ENCODE data around the gene PHF2. TPM values are rescaled to one million over a fixed set of nuclear protein-coding genes. Genes with fewer than 3 reads are reported as not detected.

PHF2 gene
- total RNA-seq, 4 donors from 2014 or later, result 32.8 to 50.1 (median 33.0) TPM

- Histone ChIP-seq H3K4me3 (replicated peaks in 1 of 3) (no peak overlapping the region), H3K4me1 (peaks cover 17 to 25% of the 10 kb centered on the region in 2 donors), H3K9me3 (no peaks in the 10 kb centered on the region), H3K27ac (no peak overlapping the region), H3K36me3 (no peaks in the 10 kb centered on the region), H3K27me3 (no peaks in the 10 kb centered on the region)
- intact Hi-C loops (cut with DNase I), result no loop called here
- no peak for DNase-seq
- TF ChIP-seq POLR2A (IDR thresholded peaks at IDR 0.05), result no peak
- TF ChIP-seq, protein P1, sequence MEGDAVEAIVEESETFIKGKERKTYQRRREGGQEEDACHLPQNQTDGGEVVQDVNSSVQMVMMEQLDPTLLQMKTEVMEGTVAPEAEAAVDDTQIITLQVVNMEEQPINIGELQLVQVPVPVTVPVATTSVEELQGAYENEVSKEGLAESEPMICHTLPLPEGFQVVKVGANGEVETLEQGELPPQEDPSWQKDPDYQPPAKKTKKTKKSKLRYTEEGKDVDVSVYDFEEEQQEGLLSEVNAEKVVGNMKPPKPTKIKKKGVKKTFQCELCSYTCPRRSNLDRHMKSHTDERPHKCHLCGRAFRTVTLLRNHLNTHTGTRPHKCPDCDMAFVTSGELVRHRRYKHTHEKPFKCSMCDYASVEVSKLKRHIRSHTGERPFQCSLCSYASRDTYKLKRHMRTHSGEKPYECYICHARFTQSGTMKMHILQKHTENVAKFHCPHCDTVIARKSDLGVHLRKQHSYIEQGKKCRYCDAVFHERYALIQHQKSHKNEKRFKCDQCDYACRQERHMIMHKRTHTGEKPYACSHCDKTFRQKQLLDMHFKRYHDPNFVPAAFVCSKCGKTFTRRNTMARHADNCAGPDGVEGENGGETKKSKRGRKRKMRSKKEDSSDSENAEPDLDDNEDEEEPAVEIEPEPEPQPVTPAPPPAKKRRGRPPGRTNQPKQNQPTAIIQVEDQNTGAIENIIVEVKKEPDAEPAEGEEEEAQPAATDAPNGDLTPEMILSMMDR (IDR thresholded peaks at IDR 0.05), result no peak
- 93 to 100% methylated on average over 1 of the region's 1 CpG for WGBS, 2 donors
These were observed 33.8 kb downstream of the PHF2 start for GRCh38 chr9:93610206-93610605.

DNA sequence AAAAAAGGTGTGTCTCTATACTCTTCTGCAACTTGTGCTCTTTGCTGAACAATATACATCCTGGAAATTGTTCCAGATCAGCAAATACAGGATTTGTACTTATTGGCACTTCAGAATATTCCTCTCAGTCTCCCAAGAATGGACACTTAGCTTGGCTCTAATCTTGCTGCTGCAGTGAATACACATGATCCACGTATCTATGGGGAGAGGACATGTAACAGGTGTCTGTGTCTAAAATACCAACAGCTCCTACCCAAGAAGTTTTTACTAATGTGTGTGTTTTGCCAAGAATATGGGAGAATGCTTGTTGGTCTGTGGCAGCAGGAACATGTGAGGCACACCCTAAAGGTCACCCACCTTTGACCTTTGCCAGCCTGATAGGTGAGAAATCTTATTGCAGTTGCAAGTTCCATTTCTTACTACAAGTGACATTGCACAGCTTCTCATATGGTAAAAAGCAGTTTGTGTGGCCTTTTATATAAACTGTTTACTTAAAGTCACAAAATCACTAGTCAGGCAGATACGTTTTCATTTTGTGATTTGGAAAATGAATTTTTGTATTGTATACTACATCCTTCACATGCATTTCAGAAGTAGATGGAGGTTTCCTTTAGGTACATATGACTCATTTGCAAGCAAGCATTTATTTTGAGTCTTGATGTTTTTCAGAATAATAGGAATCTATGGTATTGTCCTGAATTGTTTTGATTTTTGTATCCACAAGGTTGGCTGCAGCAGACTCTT is 35.8 kb downstream of the PHF2 start:
- 48 to 49% methylated on average over 2 of the region's 2 CpGs for WGBS, 2 donors
- Histone ChIP-seq H3K27ac (no peak overlapping the region), H3K27me3 (no peaks in the 10 kb centered on the region), H3K36me3 (no peaks in the 10 kb centered on the region), H3K4me1 (peaks cover 20 to 30% of the 10 kb centered on the region in 2 donors), H3K4me3 (replicated peaks in 1 of 3) (no peak overlapping the region), H3K9me3 (no peaks in the 10 kb centered on the region)
- intact Hi-C loops (cut with DNase I), result no loop called here
- TF ChIP-seq, protein P1 (IDR thresholded peaks at IDR 0.05), result no peak
- TF ChIP-seq POLR2A (IDR thresholded peaks at IDR 0.05), result no peak
- no peak for DNase-seq

DNA sequence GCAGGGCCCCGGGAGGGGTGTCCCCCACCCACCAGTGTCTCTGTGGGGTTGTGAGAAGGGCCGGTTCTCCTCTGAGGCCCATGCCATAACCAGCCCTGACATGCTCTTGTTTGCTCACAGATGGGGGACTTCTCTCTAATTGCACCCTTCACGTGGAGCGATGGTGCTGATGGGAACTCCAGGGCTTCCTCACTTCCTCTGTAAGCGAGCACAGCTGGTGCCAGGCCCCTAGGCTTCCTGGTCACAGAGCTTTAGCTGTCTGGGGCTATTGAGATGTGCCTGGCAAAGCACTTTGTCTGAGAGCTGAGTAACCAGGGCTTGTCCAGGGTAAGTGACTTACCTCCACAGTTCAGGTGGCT is 36.4 kb downstream of the PHF2 start:
- Histone ChIP-seq H3K4me3 (replicated peaks in 1 of 3) (no peak overlapping the region), H3K9me3 (no peaks in the 10 kb centered on the region), H3K4me1 (peaks cover 20 to 31% of the 10 kb centered on the region in 2 donors), H3K27me3 (no peaks in the 10 kb centered on the region), H3K27ac (no peak overlapping the region), H3K36me3 (no peaks in the 10 kb centered on the region)
- TF ChIP-seq, protein P1 (IDR thresholded peaks at IDR 0.05), result no peak
- TF ChIP-seq POLR2A (IDR thresholded peaks at IDR 0.05), result no peak
- 71 to 80% methylated on average over 3 to 5 of the region's 5 CpGs for WGBS, 2 donors
- intact Hi-C loops (cut with DNase I), result no loop called here
- no peak for DNase-seq

- DNase-seq, result no peak
- Histone ChIP-seq H3K9me3 (no peaks in the 10 kb centered on the region), H3K4me3 (replicated peaks in 1 of 3) (no peak overlapping the region), H3K4me1 (peaks cover 20 to 31% of the 10 kb centered on the region in 2 donors), H3K27ac (no peak overlapping the region), H3K36me3 (no peaks in the 10 kb centered on the region), H3K27me3 (no peaks in the 10 kb centered on the region)
- no peak for TF ChIP-seq POLR2A (IDR thresholded peaks at IDR 0.05)
- TF ChIP-seq, protein P1 (IDR thresholded peaks at IDR 0.05), result no peak
- 83 to 95% methylated on average over 5 of the region's 5 CpGs for WGBS, 2 donors
- intact Hi-C loops (cut with DNase I), result no loop called here
These were observed 36.8 kb downstream of the PHF2 start for GRCh38 chr9:93613174-93613573.

- Histone ChIP-seq H3K9me3 (no peaks in the 10 kb centered on the region), H3K27ac (peak overlapping the region in 1 of 3 donors; percentile 19), H3K36me3 (no peaks in the 10 kb centered on the region), H3K4me3 (replicated peaks in 1 of 3) (no peak overlapping the region), H3K4me1 (peaks cover 20 to 31% of the 10 kb centered on the region in 2 donors), H3K27me3 (no peaks in the 10 kb centered on the region)
- TF ChIP-seq, protein P1 (IDR thresholded peaks at IDR 0.05), result no peak
- no peak for TF ChIP-seq POLR2A (IDR thresholded peaks at IDR 0.05)
- 27 to 57% methylated on average over 2 to 3 of the region's 3 CpGs for WGBS, 2 donors
- no peak for DNase-seq
- intact Hi-C loops (cut with DNase I), result no loop called here
These were observed 37.4 kb downstream of the PHF2 start for GRCh38 chr9:93613791-93614190.

All from thyroid gland (tissue), 4 donors.